PC-3 (cell line): ENCODE measurements around the gene IFNA5. TPM values are rescaled to one million over a fixed set of nuclear protein-coding genes. Genes with fewer than 3 reads are reported as not detected.

Experiments used
- ATAC-seq: fragments of 200-7000 bp; cut with Tn5 transposase; 2 replicates; pipeline ENCODE4 v1.9.1; 2020; ENCODE audit warnings: mild to moderate bottlenecking, moderate library complexity
- BruUV-seq: library from RNA; stranded (reverse); fragments of 400-500 nt; replicated peaks from 2 replicates; lab custom pipeline; 2021; lab: Mats Ljungman, UMichigan
- CTCF ChIA-PET: fragments of 300-600 bp; sonication (Branson Sonifier 250); formaldehyde crosslinking; loops from one replicate; lab custom pipeline; 2022; ENCODE audit warnings: antibody characterized with exemption; lab: Charles Lee
- POLR2A ChIA-PET: fragments of 300-600 bp; sonication (Branson Sonifier 250); formaldehyde crosslinking; loops from one replicate; lab custom pipeline; 2022; ENCODE audit warnings: antibody characterized with exemption; ENCODE audit not compliant: unreplicated experiment; lab: Charles Lee
- DNase-seq: peaks from one replicate; pipeline ENCODE4 v3.0.0-alpha.2; 2015
- H2AFZ ChIP-seq: fragments of 300-600 bp; sonication (generic); 2 replicates; pipeline ENCODE4 v1.6.0; 2016; ENCODE audit warnings: antibody characterized with exemption, low read length
- H3F3A ChIP-seq: fragments of 300-600 bp; sonication (generic); one replicate; pipeline ENCODE4 v1.6.0; 2017; ENCODE audit warnings: antibody characterized with exemption, low read length, control low read depth, mild to moderate bottlenecking; ENCODE audit not compliant: unreplicated experiment
- H3K27ac ChIP-seq: fragments of 300-600 bp; sonication (generic); 2 replicates; pipeline ENCODE4 v1.5.1; 2016; ENCODE audit warnings: mild to moderate bottlenecking, low read length
- H3K27me3 ChIP-seq: fragments of 300-600 bp; sonication (generic); 2 replicates; pipeline ENCODE4 v1.6.1; 2016; ENCODE audit warnings: low read length, mixed read lengths
- H3K36me3 ChIP-seq: fragments of 300-600 bp; sonication (generic); 2 replicates; pipeline ENCODE4 v1.6.1; 2016; ENCODE audit warnings: low read depth, mixed run types, low read length, mixed read lengths
- H3K4me1 ChIP-seq: fragments of 300-600 bp; sonication (generic); 2 replicates; pipeline ENCODE4 v1.5.1; 2016; ENCODE audit warnings: low read length; ENCODE audit not compliant: insufficient read depth
- H3K4me2 ChIP-seq: fragments of 300-600 bp; sonication (generic); 2 replicates; pipeline ENCODE4 v1.6.0; 2016; ENCODE audit warnings: low read length
- H3K4me3 ChIP-seq: fragments of 300-600 bp; sonication (generic); 2 replicates; pipeline ENCODE4 v1.5.1; 2016; ENCODE audit warnings: mild to moderate bottlenecking, low read length, mixed read lengths
- H3K79me2 ChIP-seq: fragments of 300-600 bp; sonication (generic); 2 replicates; pipeline ENCODE4 v1.6.1; 2017; ENCODE audit warnings: low read length, mixed read lengths
- H3K9ac ChIP-seq: fragments of 300-600 bp; sonication (generic); 2 replicates; pipeline ENCODE4 v1.6.0; 2016; ENCODE audit warnings: mild to moderate bottlenecking, low read length
- H3K9me2 ChIP-seq: fragments of 300-600 bp; sonication (generic); replicated peaks from 2 replicates; pipeline ENCODE4 v1.6.1; 2016; ENCODE audit warnings: mixed run types, low read length, mixed read lengths
- H3K9me3 ChIP-seq: fragments of 300-600 bp; sonication (generic); 2 replicates; pipeline ENCODE4 v1.6.1; 2016; ENCODE audit warnings: low read length, mixed read lengths
- H4K20me1 ChIP-seq: fragments of 300-600 bp; sonication (generic); 2 replicates; pipeline ENCODE4 v1.6.1; 2016; ENCODE audit warnings: low read length, mixed read lengths
- CTCF ChIP-seq: fragments of 300-600 bp; sonication (generic); conservative IDR thresholded peaks from 2 replicates; pipeline ENCODE4 v1.5.1; 2017; ENCODE audit warnings: antibody characterized with exemption, low read depth, mild to moderate bottlenecking, low read length
- EZH2 ChIP-seq: fragments of 300-600 bp; sonication (generic); IDR thresholded peaks from one replicate; pipeline ENCODE4 v1.6.1; 2017; ENCODE audit warnings: antibody characterized with exemption, mild to moderate bottlenecking, low read length; ENCODE audit not compliant: unreplicated experiment
- EZH2phosphoT487 ChIP-seq: fragments of 300-600 bp; sonication (generic); IDR thresholded peaks from 2 replicates; pipeline ENCODE4 v1.6.1; 2018; ENCODE audit warnings: mild to moderate bottlenecking, antibody characterized with exemption, low read length, borderline replicate concordance
- intact Hi-C: fragments of 100-400 bp; cut with micrococcal nuclease; formaldehyde crosslinking; loops from 2 replicates; pipeline ENCODE4 v1.9.0; 2023
- total RNA-seq: library from RNA; depleted of rRNA; stranded (reverse); fragments of >200 nt; gene quantifications from 2 replicates; pipeline ENCODE4 v1.2.3, GENCODE V29; 2014

IFNA5 gene
- total RNA-seq, 1 experiment from 2014 or later, result not detected

- H3K9me2 ChIP-seq, result no peaks in the 10 kb centered on the region
- no peak for ATAC-seq
- TF ChIP-seq EZH2phosphoT487 (no peak), EZH2 (no peak), CTCF (no peak)
- H3K36me3 ChIP-seq, result no peaks in the 10 kb centered on the region
- ChIA-PET POLR2A (no interaction called here), CTCF (no interaction called here)
- H2AFZ ChIP-seq, result no peak overlapping the region
- no peaks in the 10 kb centered on the region for H4K20me1 ChIP-seq
- no peaks in the 10 kb centered on the region for H3K79me2 ChIP-seq
- intact Hi-C loops, result no loop called here
- no peak overlapping the region for H3K27ac ChIP-seq
- H3K4me1 ChIP-seq, result no peaks in the 10 kb centered on the region
- no peak overlapping the region for H3K4me2 ChIP-seq
- peaks cover 11% of the 10 kb centered on the region; the same call in 1 of the 2 replicates for H3K27me3 ChIP-seq
- BruUV-seq, result no TSS peak
- H3K9me3 ChIP-seq, result no peaks in the 10 kb centered on the region
- no peaks in the 10 kb centered on the region for H3F3A ChIP-seq
- H3K9ac ChIP-seq, result no peak overlapping the region
- H3K4me3 ChIP-seq, result no peak overlapping the region
- DNase-seq, result no peak
Measured at GRCh38 chr9:21286099-21286498, 19.0 kb downstream of the IFNA5 start.

DNA sequence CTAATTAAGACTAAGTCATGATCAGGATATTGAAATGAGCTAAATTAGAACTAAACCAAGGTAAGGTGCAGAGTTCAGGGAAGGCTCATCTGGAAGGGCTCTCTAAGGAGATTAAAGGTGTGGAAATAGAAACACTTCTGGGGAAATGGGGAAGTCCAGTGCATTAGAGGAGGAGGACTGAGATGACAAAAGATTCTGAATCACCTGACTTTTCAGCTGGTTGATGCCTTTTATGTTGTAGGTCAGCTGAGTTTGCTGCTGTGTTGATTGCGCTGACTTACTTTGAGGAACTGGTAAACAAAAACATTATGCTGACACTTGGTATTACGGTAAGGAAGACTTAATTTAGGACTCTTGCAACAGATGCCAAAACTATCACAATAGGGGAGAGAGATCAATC lies 23.8 kb downstream of the IFNA5 start:
- H3K4me2 ChIP-seq, result no peak overlapping the region

More for the DNA sequence above, 23.8 kb downstream of the IFNA5 start:
- no peaks in the 10 kb centered on the region for H4K20me1 ChIP-seq
- no TSS peak for BruUV-seq
- ChIA-PET POLR2A (no interaction called here), CTCF (no interaction called here)
- H3K36me3 ChIP-seq, result no peaks in the 10 kb centered on the region
- ATAC-seq, result no peak
- no peak overlapping the region for H3K27ac ChIP-seq
- TF ChIP-seq CTCF, result no peak
- TF ChIP-seq EZH2phosphoT487, result no peak
- TF ChIP-seq EZH2, result no peak
- intact Hi-C loops, result no loop called here
- H3K9ac ChIP-seq, result no peak overlapping the region
- no peaks in the 10 kb centered on the region for H3K79me2 ChIP-seq
- no peak overlapping the region for H3K4me3 ChIP-seq
- no peak overlapping the region for H2AFZ ChIP-seq
- DNase-seq, result no peak
- H3F3A ChIP-seq, result no peaks in the 10 kb centered on the region
- peaks cover 19% of the 10 kb centered on the region for H3K27me3 ChIP-seq
- no peaks in the 10 kb centered on the region for H3K4me1 ChIP-seq
- H3K9me3 ChIP-seq, result no peaks in the 10 kb centered on the region
- H3K9me2 ChIP-seq, result no peaks in the 10 kb centered on the region
